GM18873 (cell line): Measurements from ENCODE around the gene RTF1.
A peak's percentile ranks its signal among the peaks of the same experiment; 100 is the strongest.
"Not testable (repeated sequence)": the region's sequence is repeated elsewhere in the genome, so short reads cannot be mapped to it uniquely, and the experiment has no call there.

Experiments
- ATAC-seq: cut with Tn5 transposase; IDR thresholded peaks from one replicate; pipeline ENCODE4 v1.9.1; 2021; ENCODE audit warnings: mild to moderate bottlenecking, moderate library complexity, moderate number of reproducible peaks; ENCODE audit not compliant: unreplicated experiment, low FRiP score

Gene RTF1

GRCh38 chr15:41416742-41417417 lies at the start of gene RTF1:
TSS of gene RTF1 (plus strand) at chr15:41417095. CDS start at chr15:41417116, 21 bp downstream.
- ATAC-seq: peak; percentile 57

GRCh38 chr15:41367418-41367817 lies 49.5 kb upstream of the RTF1 start:
- ATAC-seq: no peak

- no peak for ATAC-seq
These were observed 38.9 kb upstream of the RTF1 start for GRCh38 chr15:41377978-41378377.

GRCh38 chr15:41383974-41384749 lies 32.7 kb upstream of the RTF1 start:
- not testable (repeated sequence) for ATAC-seq

GRCh38 chr15:41387646-41388045 lies 29.2 kb upstream of the RTF1 start:
- ATAC-seq: no peak

- ATAC-seq: no peak
These were observed 24.2 kb upstream of the RTF1 start for GRCh38 chr15:41392659-41393058.

GRCh38 chr15:41394924-41395323 lies 22.0 kb upstream of the RTF1 start:
- ATAC-seq: no peak

- ATAC-seq: no peak
These were observed 20.8 kb upstream of the RTF1 start for GRCh38 chr15:41396111-41396510.

GRCh38 chr15:41401904-41402267 lies 15.0 kb upstream of the RTF1 start:
- no peak for ATAC-seq

GRCh38 chr15:41407341-41407740 lies 9.6 kb upstream of the RTF1 start:
- ATAC-seq: no peak

- no peak for ATAC-seq
These were observed 8.7 kb upstream of the RTF1 start for GRCh38 chr15:41408234-41408641.

- ATAC-seq: no peak
These were observed 5.9 kb upstream of the RTF1 start for GRCh38 chr15:41411031-41411430.

GRCh38 chr15:41411441-41411840 lies 5.5 kb upstream of the RTF1 start:
- ATAC-seq: no peak

GRCh38 chr15:41416128-41416741 lies 660 bp upstream of the RTF1 start:
- no peak for ATAC-seq

- peak; percentile 25 for ATAC-seq
These were observed 712 bp downstream of the RTF1 start for GRCh38 chr15:41417418-41418195.

- ATAC-seq: no peak
These were observed 7.2 kb downstream of the RTF1 start for GRCh38 chr15:41423979-41424659.

- ATAC-seq: no peak
These were observed 7.9 kb downstream of the RTF1 start for GRCh38 chr15:41424809-41425208.

GRCh38 chr15:41425907-41426306 lies 9.0 kb downstream of the RTF1 start:
- ATAC-seq: not testable (repeated sequence)

GRCh38 chr15:41429003-41429890 lies 12.4 kb downstream of the RTF1 start:
- no peak for ATAC-seq
